GM12892 (cell line): ENCODE measurements around the gene DSG3. TPM values are rescaled to one million over a fixed set of nuclear protein-coding genes. Genes with fewer than 3 reads are reported as not detected.
A peak's percentile ranks its signal among the peaks of the same experiment; 100 is the strongest.

Source experiments
- DNase-seq: peaks from one replicate; pipeline ENCODE4 v3.0.0; 2011; ENCODE audit not compliant: insufficient read length
- FAIRE-seq: peaks from 2 replicates; lab custom pipeline; 2011; peaks lifted over from hg19 to GRCh38; lab: Jason Lieb, UNC
- POLR2A ChIP-seq: IDR thresholded peaks from 2 replicates; pipeline ENCODE4 v1.6.1; 2011; ENCODE audit warnings: low read depth, low read length, control low read depth
- POLR2AphosphoS5 ChIP-seq: IDR thresholded peaks from 2 replicates; pipeline ENCODE4 v1.6.1; 2011; ENCODE audit warnings: low read depth, low read length, control low read depth
- TAF1 ChIP-seq: IDR thresholded peaks from 2 replicates; pipeline ENCODE4 v1.6.1; 2011; ENCODE audit warnings: low read depth, mild to moderate bottlenecking, control low read depth, low read length, borderline replicate concordance
- polyA plus RNA-seq: library from polyadenylated mRNA; unstranded; fragments of >200 nt; gene quantifications from one replicate; pipeline ENCODE4 v1.2.1, GENCODE V29; 2012; ENCODE audit warnings: missing spikeins, inconsistent platforms; ENCODE audit not compliant: missing spikeins

Gene DSG3, protein sequence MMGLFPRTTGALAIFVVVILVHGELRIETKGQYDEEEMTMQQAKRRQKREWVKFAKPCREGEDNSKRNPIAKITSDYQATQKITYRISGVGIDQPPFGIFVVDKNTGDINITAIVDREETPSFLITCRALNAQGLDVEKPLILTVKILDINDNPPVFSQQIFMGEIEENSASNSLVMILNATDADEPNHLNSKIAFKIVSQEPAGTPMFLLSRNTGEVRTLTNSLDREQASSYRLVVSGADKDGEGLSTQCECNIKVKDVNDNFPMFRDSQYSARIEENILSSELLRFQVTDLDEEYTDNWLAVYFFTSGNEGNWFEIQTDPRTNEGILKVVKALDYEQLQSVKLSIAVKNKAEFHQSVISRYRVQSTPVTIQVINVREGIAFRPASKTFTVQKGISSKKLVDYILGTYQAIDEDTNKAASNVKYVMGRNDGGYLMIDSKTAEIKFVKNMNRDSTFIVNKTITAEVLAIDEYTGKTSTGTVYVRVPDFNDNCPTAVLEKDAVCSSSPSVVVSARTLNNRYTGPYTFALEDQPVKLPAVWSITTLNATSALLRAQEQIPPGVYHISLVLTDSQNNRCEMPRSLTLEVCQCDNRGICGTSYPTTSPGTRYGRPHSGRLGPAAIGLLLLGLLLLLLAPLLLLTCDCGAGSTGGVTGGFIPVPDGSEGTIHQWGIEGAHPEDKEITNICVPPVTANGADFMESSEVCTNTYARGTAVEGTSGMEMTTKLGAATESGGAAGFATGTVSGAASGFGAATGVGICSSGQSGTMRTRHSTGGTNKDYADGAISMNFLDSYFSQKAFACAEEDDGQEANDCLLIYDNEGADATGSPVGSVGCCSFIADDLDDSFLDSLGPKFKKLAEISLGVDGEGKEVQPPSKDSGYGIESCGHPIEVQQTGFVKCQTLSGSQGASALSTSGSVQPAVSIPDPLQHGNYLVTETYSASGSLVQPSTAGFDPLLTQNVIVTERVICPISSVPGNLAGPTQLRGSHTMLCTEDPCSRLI
- 0.08 TPM for polyA plus RNA-seq

GRCh38 chr18:31447530-31448191, at the start of gene DSG3:
Gene DSG3, plus strand, starts transcription at chr18:31447741. Its CDS starts 137 bp downstream, at chr18:31447878.
- DNase-seq (no peak), FAIRE-seq (no peak)

DNA sequence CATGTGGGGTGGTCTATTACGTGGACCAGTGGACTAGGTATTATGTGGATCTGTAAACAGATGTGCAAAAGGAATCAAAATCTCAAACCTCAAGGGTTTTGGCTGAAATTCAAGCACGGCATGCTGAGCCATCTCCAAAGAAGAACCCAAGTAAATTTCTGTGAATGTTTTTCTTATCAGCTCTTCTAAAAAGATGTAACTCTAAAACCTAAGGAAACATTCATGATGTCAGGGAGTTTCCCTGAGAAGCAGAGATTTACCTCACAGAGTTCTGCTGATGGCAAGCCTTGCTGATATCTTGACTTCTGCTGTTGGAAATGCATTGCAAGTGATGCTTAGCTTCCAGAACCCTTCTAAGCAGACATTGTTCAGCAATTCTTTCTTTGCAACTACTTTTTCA, 49.4 kb upstream of the DSG3 start:
- TF ChIP-seq TAF1 (no peak), POLR2A (no peak), POLR2AphosphoS5 (no peak)
- FAIRE-seq, result no peak
- DNase-seq, result no peak

More at GRCh38 chr18:31447530-31448191, at the start of gene DSG3:
- TF ChIP-seq POLR2A (no peak), TAF1 (no peak), POLR2AphosphoS5 (no peak)

DNA sequence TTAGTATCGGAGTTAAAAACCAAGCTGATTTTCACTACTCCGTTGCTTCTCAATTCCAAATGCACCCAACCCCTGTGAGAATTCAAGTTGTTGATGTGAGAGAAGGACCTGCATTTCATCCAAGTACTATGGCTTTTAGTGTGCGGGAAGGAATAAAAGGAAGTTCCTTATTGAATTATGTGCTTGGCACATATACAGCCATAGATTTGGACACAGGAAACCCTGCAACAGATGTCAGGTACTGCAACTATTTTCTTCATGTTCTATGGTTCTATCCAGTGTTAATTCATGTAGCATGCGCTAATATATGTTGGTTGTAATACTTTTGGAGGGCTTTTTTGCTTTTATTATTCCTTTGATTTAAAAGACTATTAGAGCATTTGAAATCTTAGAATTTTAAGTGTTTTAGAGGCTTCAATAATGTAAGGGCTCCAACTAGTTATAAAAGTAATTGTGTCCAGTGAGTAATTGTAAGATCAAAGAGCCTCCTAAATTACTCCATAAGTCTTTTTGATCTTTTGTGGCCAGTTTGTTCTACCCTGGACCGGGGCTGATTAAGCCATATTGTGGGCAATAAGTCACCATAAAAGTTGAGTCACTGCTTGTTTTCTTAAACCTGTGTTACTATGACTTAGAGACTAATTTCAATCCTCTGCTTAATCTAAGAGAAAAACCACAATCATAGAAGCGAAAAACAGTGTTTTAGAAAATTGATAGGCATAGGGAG, 48.1 kb upstream of the DSG3 start:
- DNase-seq, result no peak
- peak; percentile 75 for FAIRE-seq
- TF ChIP-seq TAF1, result no peak
- no peak for TF ChIP-seq POLR2A
- no peak for TF ChIP-seq POLR2AphosphoS5

- FAIRE-seq, result no peak
- no peak for DNase-seq
- TF ChIP-seq POLR2A (no peak), TAF1 (no peak), POLR2AphosphoS5 (no peak)
Observed at GRCh38 chr18:31401156-31402025, 46.1 kb upstream of the DSG3 start.

- TF ChIP-seq POLR2A, result no peak
- DNase-seq (no peak), FAIRE-seq (no peak)
Observed at GRCh38 chr18:31402026-31402373, 45.5 kb upstream of the DSG3 start.

GRCh38 chr18:31403409-31403808, 44.1 kb upstream of the DSG3 start:
- no peak for TF ChIP-seq POLR2AphosphoS5
- TF ChIP-seq TAF1, result no peak
- TF ChIP-seq POLR2A, result no peak
- FAIRE-seq (no peak), DNase-seq (no peak)

GRCh38 chr18:31407649-31408048, 39.9 kb upstream of the DSG3 start:
- no peak for TF ChIP-seq POLR2A
- no peak for TF ChIP-seq POLR2AphosphoS5
- no peak for TF ChIP-seq TAF1
- DNase-seq (no peak), FAIRE-seq (peak; percentile 77)

- peak; percentile 74 for FAIRE-seq
- TF ChIP-seq POLR2AphosphoS5 (no peak), POLR2A (no peak), TAF1 (no peak)
- no peak for DNase-seq
Observed at GRCh38 chr18:31409276-31409675, 38.3 kb upstream of the DSG3 start.

DNA sequence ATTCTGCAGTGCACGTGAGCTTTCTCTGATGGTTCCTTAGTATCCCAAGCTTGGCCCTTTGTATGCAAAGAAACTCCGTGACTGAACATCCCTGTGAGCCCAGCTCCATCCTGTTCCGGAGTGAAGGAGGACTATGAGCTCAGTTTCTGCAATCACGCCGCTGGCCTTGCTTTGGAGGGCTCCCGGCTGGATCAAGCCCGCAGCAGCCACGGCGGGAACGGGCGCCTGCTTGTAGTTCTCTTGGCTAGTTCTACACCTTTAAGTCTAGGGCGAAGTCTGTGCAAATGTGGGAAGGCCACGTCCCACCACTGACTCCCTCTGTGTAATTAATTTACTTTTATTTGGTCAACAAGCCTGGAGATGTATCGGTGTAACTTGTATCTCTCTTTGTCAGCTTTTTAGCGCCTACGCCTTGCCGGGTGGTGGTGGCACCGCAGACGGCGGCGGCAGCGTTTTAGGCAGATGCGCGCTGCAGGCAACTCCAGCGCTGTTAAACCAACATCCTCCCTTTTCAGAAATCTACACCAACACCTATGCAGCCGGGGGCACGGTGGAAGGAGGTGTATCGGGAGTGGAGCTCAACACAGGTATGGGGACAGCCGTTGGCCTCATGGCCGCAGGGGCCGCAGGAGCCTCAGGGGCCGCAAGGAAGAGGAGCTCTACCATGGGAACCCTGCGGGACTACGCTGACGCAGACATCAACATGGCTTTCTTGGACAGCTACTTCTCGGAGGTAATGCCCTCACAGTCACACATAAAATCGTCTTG, 36.6 kb upstream of the DSG3 start:
- TF ChIP-seq POLR2AphosphoS5 (no peak), POLR2A (no peak), TAF1 (no peak)
- DNase-seq, result no peak
- no peak for FAIRE-seq
